Activated CD8-positive, alpha-beta memory T cell treated with anti-CD3 and anti-CD28 coated beads, Interleukin-2, amount 10 ng/mL, durations not matched to agents 7 days and 5 days (primary cell): ENCODE measurements around the gene EGFLAM. TPM values are rescaled to one million over a fixed set of nuclear protein-coding genes. Genes with fewer than 3 reads are reported as not detected.

Experiments
- ATAC-seq: fragments of 150-1000 bp; cut with Tn5 transposase; one replicate; pipeline ENCODE4 v1.10.0; 2021; ENCODE audit warnings: moderate library complexity
- CTCF ChIA-PET: fragments of 350-600 bp; sonication (Branson Sonifier 250); formaldehyde crosslinking; loops from one replicate; lab custom pipeline; 2021; ENCODE audit warnings: antibody characterized with exemption; lab: Charles Lee
- DNase-seq: peaks from one replicate; pipeline ENCODE4 v3.0.0-alpha.2; 2020
- H3K27ac Mint-ChIP-seq: one replicate; pipeline ENCODE4 v1.8.0; 2021; ENCODE audit warnings: mild to moderate bottlenecking, mixed read lengths
- H3K27me3 Mint-ChIP-seq: one replicate; pipeline ENCODE4 v1.8.0; 2021; ENCODE audit warnings: mixed read lengths
- H3K36me3 Mint-ChIP-seq: one replicate; pipeline ENCODE4 v1.8.0; 2021; ENCODE audit warnings: mild to moderate bottlenecking, mixed read lengths
- H3K4me1 Mint-ChIP-seq: one replicate; pipeline ENCODE4 v1.8.0; 2021; ENCODE audit warnings: mixed read lengths
- H3K4me3 Mint-ChIP-seq: one replicate; pipeline ENCODE4 v1.8.0; 2021; ENCODE audit warnings: mild to moderate bottlenecking, moderate library complexity, mixed read lengths
- H3K9me3 Mint-ChIP-seq: one replicate; pipeline ENCODE4 v1.8.0; 2022; ENCODE audit warnings: low read depth, mixed read lengths
- total RNA-seq, 2 experiments: library from RNA; stranded (reverse); gene quantifications; one replicate each; pipeline ENCODE4 v1.2.3, GENCODE V29; 2021

Gene EGFLAM
- total RNA-seq, 2 experiments from 2014 or later, result not detected

GRCh38 chr5:38347040-38347763, 88.8 kb downstream of the EGFLAM start:
- Mint-ChIP-seq H3K4me3 (no peak overlapping the region), H3K36me3 (no peaks in the 10 kb centered on the region)

GRCh38 chr5:38347896-38348295, 89.5 kb downstream of the EGFLAM start:
- CTCF ChIA-PET, result no interaction called here
- Mint-ChIP-seq H3K27me3 (no peaks in the 10 kb centered on the region), H3K9me3 (no peaks in the 10 kb centered on the region), H3K36me3 (no peaks in the 10 kb centered on the region), H3K4me1 (no peaks in the 10 kb centered on the region), H3K4me3 (no peak overlapping the region), H3K27ac (no peak overlapping the region)
- DNase-seq, result no peak
- ATAC-seq, result no peak

More at GRCh38 chr5:38347040-38347763, 88.8 kb downstream of the EGFLAM start:
- ATAC-seq, result no peak
- no peaks in the 10 kb centered on the region for H3K9me3 Mint-ChIP-seq
- H3K4me1 Mint-ChIP-seq, result no peaks in the 10 kb centered on the region
- no peaks in the 10 kb centered on the region for H3K27me3 Mint-ChIP-seq
- H3K27ac Mint-ChIP-seq, result no peak overlapping the region
- DNase-seq, result no peak
- CTCF ChIA-PET, result no interaction called here

DNA sequence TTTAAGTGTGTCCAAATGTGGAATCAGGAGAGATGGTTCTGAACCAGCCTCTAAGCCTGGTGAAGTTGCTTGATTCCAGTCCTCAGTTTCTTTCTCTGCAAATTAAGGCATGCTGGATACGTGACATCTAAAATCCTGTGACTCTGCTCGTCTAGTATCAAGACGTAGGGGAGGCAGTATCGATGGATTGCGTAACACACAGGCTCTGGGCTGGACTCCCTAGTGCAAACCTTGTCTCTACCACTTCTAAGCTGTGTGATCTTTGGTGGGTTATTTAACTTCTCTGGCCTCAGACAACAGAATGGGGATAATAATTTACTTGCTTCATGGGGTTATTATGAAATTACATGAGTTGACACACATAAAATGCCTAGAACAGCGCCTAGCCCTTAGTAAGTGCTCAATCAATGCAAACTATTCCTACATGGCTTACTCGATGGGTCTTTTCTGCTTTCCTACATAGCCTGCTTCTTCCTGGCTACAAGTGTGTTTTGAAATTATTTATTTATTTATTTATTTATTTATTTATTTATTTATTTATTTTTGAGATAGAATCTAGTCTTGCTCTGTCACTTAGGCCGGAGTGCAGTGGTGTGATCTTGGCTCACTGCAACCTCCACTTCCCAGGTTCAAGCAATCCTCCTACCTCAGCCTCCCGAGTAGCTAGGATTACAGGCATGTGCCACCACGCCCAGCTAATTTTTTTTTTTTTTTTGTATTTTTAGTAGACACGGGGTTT, 102.1 kb downstream of the EGFLAM start:
- no peak for ATAC-seq
- H3K27me3 Mint-ChIP-seq, result peaks cover 6% of the 10 kb centered on the region
- H3K36me3 Mint-ChIP-seq, result no peaks in the 10 kb centered on the region
- no peak for DNase-seq
- H3K9me3 Mint-ChIP-seq, result no peaks in the 10 kb centered on the region
- H3K4me3 Mint-ChIP-seq, result no peak overlapping the region
- CTCF ChIA-PET, result no interaction called here
- H3K27ac Mint-ChIP-seq, result no peak overlapping the region
- no peaks in the 10 kb centered on the region for H3K4me1 Mint-ChIP-seq

DNA sequence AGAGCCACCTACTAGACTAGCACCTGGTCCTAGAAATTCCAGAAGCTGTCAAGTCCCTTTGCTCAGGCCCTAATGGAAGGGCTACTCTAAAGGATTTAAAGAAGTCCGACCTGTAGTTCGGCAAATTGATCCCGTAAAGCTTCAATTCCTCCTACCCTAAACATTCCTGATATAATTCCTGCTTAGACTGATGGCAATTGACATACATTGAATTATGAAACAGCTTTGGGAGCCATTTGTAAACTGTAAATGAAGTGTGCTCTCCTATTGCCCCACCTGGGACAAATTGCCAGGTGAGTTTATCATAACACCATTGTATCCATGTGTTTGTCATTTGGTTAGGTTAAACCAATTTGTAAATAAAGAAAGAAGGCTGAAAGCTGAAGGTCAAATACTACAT, 104.4 kb downstream of the EGFLAM start:
- no peaks in the 10 kb centered on the region for H3K36me3 Mint-ChIP-seq
- H3K27ac Mint-ChIP-seq, result no peak overlapping the region
- H3K9me3 Mint-ChIP-seq, result no peaks in the 10 kb centered on the region
- DNase-seq (no peak), ATAC-seq (no peak)
- CTCF ChIA-PET, result no interaction called here
- peaks cover 8% of the 10 kb centered on the region for H3K27me3 Mint-ChIP-seq
- H3K4me1 Mint-ChIP-seq, result no peaks in the 10 kb centered on the region
- no peak overlapping the region for H3K4me3 Mint-ChIP-seq

DNA sequence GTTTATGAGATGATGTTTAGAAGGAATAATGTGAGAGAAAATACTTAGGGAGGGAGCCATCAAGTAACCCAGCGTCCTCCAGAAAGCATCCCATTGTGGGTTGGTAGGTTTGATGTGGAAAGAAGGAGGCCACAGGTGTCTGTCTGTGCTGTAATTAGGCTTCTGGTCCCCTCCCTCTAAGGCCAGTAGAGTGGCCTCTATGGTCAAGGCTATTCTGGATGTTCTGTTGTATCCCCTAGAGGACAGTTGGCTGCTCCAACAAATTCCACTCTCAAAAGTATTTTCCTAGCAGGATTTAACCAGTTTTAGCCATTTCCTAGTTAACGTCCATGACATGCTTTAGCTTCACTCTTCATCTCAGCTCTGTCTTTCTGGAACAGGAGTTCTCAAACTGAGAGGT, 106.5 kb downstream of the EGFLAM start:
- no peak for DNase-seq
- CTCF ChIA-PET, result interaction anchor here (0.9 kb wide), 1 partner anchor 13 kb away, joined by 3 read pairs; no protein-coding TSS in a partner anchor
- H3K27me3 Mint-ChIP-seq, result peaks cover 15% of the 10 kb centered on the region

DNA sequence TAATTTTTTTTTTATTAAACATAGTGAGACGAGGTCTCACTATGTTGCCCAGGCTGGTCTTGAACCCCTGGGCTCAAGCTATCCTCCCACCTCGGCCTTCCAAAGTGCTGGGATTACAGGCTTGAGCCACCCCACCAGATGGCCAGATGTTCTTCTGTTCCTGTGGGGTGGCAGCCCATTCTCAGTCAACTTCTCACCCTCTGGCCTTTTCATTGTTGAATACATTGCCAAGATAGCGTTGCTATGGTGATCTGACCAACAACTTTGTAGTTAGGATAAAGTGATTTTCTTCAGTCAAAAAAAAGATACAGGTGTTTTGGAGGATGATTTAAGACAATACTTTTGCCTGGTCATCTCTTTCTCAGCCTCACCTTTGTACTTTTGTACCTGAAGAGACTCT, 109.1 kb downstream of the EGFLAM start:
- H3K36me3 Mint-ChIP-seq, result no peaks in the 10 kb centered on the region
- no peak overlapping the region for H3K4me3 Mint-ChIP-seq
- DNase-seq (no peak), ATAC-seq (no peak)
- no peak overlapping the region for H3K27ac Mint-ChIP-seq
- peaks cover 3% of the 10 kb centered on the region for H3K4me1 Mint-ChIP-seq
- no peaks in the 10 kb centered on the region for H3K9me3 Mint-ChIP-seq
- H3K27me3 Mint-ChIP-seq, result peaks cover 15% of the 10 kb centered on the region
- CTCF ChIA-PET, result no interaction called here

More for the DNA sequence above, 106.5 kb downstream of the EGFLAM start:
- no peak for ATAC-seq
- no peaks in the 10 kb centered on the region for H3K36me3 Mint-ChIP-seq
- H3K9me3 Mint-ChIP-seq, result no peaks in the 10 kb centered on the region
- H3K4me1 Mint-ChIP-seq, result peaks cover 3% of the 10 kb centered on the region
- no peak overlapping the region for H3K27ac Mint-ChIP-seq
- no peak overlapping the region for H3K4me3 Mint-ChIP-seq

GRCh38 chr5:38367966-38368365, 109.6 kb downstream of the EGFLAM start:
- Mint-ChIP-seq H3K36me3 (no peaks in the 10 kb centered on the region), H3K4me1 (peaks cover 3% of the 10 kb centered on the region), H3K27ac (no peak overlapping the region), H3K4me3 (no peak overlapping the region), H3K27me3 (peaks cover 15% of the 10 kb centered on the region), H3K9me3 (no peaks in the 10 kb centered on the region)
- no peak for ATAC-seq
- CTCF ChIA-PET, result no interaction called here
- no peak for DNase-seq

DNA sequence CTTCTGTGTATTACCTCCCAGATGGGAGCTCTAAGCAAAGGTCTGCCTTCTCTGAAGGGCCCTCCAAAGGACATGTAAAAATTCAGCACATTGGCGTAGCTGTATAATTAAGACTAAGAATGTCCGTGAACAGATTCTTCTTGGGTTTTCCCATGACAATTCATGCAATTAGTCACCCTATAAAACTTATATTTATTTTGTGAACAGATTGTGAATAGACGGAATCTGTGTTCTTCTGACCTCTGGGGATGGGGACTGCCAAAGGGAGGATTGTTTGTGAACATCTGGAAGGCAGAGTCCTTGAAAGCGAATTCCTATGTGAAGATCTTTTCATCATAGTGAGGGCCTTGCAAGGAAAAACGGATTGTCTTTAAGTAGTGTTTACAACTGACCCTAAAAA, 111.3 kb downstream of the EGFLAM start:
- peaks cover 9% of the 10 kb centered on the region for H3K27me3 Mint-ChIP-seq
- H3K4me1 Mint-ChIP-seq, result peaks cover 3% of the 10 kb centered on the region
- no peak overlapping the region for H3K27ac Mint-ChIP-seq
- H3K4me3 Mint-ChIP-seq, result no peak overlapping the region
- CTCF ChIA-PET, result no interaction called here
- no peak for DNase-seq
- no peaks in the 10 kb centered on the region for H3K36me3 Mint-ChIP-seq
- H3K9me3 Mint-ChIP-seq, result no peaks in the 10 kb centered on the region
- no peak for ATAC-seq

DNA sequence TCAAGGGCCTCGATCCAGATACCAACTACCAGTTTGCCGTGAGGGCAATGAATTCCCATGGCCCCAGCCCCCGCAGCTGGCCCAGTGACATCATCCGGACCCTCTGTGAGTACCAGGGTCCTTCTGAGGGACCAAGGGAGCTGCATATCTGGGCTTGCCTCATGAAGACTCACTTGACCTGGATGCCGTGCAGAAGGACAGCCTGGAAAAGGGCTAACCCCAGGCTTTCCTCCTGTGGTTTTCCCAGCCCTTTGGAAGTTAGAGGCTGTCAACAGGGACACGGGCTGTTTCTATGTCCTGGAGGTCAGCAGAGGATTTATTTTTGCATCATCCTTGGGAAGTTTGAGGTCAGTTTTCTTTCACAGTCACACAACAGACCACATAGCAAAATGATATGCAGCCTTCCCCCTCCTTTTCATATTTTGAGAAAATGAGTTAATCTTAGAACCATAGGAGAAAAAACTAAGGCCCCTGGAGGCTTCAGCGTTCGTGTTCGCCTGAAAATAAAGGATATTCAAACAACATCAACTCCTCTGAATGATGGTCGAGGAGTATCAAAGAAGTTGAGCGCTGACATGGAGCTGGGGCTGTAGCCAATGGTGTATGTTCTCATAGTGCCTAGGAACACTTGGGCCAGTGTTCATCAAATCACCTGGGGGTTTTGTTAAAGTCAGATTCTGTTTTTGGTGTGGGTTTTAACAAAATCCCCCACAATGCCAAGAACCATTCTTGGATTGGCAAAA, 112.2 kb downstream of the EGFLAM start:
- Mint-ChIP-seq H3K27ac (no peak overlapping the region), H3K9me3 (no peaks in the 10 kb centered on the region), H3K4me3 (no peak overlapping the region), H3K27me3 (peaks cover 16% of the 10 kb centered on the region), H3K36me3 (no peaks in the 10 kb centered on the region), H3K4me1 (peaks cover 3% of the 10 kb centered on the region)
- ATAC-seq (no peak), DNase-seq (no peak)
- CTCF ChIA-PET, result no interaction called here

GRCh38 chr5:38371596-38371995, 113.2 kb downstream of the EGFLAM start:
- DNase-seq (no peak), ATAC-seq (no peak)
- CTCF ChIA-PET, result interaction anchor here (1.1 kb wide), 1 partner anchor 12 kb away, joined by 5 read pairs; no protein-coding TSS in a partner anchor
- Mint-ChIP-seq H3K4me3 (no peak overlapping the region), H3K9me3 (no peaks in the 10 kb centered on the region), H3K4me1 (peaks cover 3% of the 10 kb centered on the region), H3K27ac (no peak overlapping the region), H3K36me3 (no peaks in the 10 kb centered on the region), H3K27me3 (peaks cover 24% of the 10 kb centered on the region)

DNA sequence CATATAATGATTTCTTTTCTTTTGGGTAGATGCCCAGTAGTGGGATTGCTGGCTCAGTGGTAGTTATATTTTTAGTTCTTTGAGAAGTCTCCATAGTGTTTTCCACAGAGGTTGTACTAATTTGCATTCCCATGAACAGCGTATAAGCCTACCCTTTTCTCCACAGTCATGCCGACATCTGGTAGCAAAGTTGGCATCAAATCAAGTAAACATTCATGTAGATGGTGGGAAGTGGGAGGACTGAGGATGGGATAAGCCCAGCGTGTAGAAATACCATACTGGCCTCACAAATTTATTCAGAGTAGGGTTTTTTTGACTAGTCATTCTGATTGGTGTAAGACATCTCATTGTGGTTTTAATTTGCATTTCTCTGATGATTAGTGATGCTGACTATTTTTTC, 115.4 kb downstream of the EGFLAM start:
- no peak for DNase-seq
- ATAC-seq, result no peak
- Mint-ChIP-seq H3K27ac (no peak overlapping the region), H3K4me3 (no peak overlapping the region), H3K4me1 (no peaks in the 10 kb centered on the region), H3K27me3 (peaks cover 30% of the 10 kb centered on the region), H3K36me3 (no peaks in the 10 kb centered on the region), H3K9me3 (no peaks in the 10 kb centered on the region)
- CTCF ChIA-PET, result no interaction called here

- H3K27me3 Mint-ChIP-seq, result peaks cover 43% of the 10 kb centered on the region
- CTCF ChIA-PET, result no interaction called here
- H3K27ac Mint-ChIP-seq, result no peak overlapping the region
- H3K4me1 Mint-ChIP-seq, result no peaks in the 10 kb centered on the region
- no peaks in the 10 kb centered on the region for H3K36me3 Mint-ChIP-seq
- H3K9me3 Mint-ChIP-seq, result no peaks in the 10 kb centered on the region
- ATAC-seq (no peak), DNase-seq (no peak)
- no peak overlapping the region for H3K4me3 Mint-ChIP-seq
Observed at GRCh38 chr5:38375423-38375822, 117.1 kb downstream of the EGFLAM start.

GRCh38 chr5:38376404-38376803, 118.0 kb downstream of the EGFLAM start:
- Mint-ChIP-seq H3K4me1 (no peaks in the 10 kb centered on the region), H3K9me3 (no peaks in the 10 kb centered on the region), H3K4me3 (no peak overlapping the region), H3K27me3 (peaks cover 48% of the 10 kb centered on the region), H3K36me3 (no peaks in the 10 kb centered on the region), H3K27ac (no peak overlapping the region)
- CTCF ChIA-PET, result no interaction called here
- no peak for DNase-seq
- ATAC-seq, result no peak
